ENCODE results near the gene SETBP1.

The SETBP1 gene

DNA sequence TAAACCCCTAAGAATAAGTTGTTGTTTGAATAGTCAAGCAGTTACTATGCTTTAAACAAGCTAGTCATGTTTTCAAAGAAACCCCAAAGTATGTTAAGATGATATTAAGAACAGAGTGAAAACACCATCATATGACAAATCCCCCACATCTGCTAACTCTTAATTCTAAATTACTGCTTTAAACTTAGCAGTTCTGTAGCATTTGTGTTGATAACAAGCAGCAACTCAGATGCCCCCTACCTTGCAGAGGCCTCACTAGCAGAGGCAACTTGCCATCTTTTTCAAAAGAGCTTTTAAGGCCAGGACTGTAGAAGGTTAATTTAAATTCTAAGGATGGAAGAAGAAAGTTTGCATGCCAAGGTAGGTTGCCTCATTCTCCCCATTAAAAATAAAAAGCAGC, 376.2 kb downstream of the SETBP1 start:
- no peak for TF ChIP-seq JUND (IDR thresholded peaks at IDR 0.05; ENCODE audit: low read depth)
- in situ Hi-C loops (cut with HindIII; ENCODE audit: low pct_unique_long_range_greater_than_20kb, low sequenced_read_pairs): no loop called here
- no peak for DNase-seq (ENCODE audit: low read depth in 1 of 2, low spot score in 1 of 2)

GRCh38 chr18:45057955-45058600, 377.4 kb downstream of the SETBP1 start:
- in situ Hi-C loops (cut with HindIII; ENCODE audit: low pct_unique_long_range_greater_than_20kb, low sequenced_read_pairs): no loop called here
- DNase-seq (ENCODE audit: low read depth in 1 of 2, low spot score in 1 of 2): no peak
- no peak for TF ChIP-seq JUND (IDR thresholded peaks at IDR 0.05; ENCODE audit: low read depth)

DNA sequence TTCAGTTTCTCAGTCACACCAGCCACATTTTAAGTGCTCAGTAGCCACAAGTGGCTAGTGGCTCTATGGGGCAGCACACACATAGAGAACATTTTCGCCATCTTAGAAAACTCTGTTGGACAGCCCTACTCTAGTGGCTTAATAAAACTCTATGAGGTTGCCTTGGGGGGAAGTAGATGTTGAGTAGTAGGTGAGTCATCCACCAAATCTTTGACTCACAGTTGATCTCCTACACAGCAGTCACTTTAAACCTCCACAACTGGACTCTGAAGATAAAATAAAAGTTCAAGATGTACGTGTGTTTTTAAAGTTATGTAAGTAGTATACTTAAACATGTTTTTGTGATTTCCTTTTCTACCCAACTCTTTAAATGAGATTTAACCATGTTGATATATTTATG, 379.0 kb downstream of the SETBP1 start:
- no peak for TF ChIP-seq JUND (IDR thresholded peaks at IDR 0.05; ENCODE audit: low read depth)
- no peak for DNase-seq (ENCODE audit: low read depth in 1 of 2, low spot score in 1 of 2)
- in situ Hi-C loops (cut with HindIII; ENCODE audit: low pct_unique_long_range_greater_than_20kb, low sequenced_read_pairs): no loop called here

- in situ Hi-C loops (cut with HindIII; ENCODE audit: low pct_unique_long_range_greater_than_20kb, low sequenced_read_pairs): no loop called here
- no peak for TF ChIP-seq JUND (IDR thresholded peaks at IDR 0.05; ENCODE audit: low read depth)
- DNase-seq (ENCODE audit: low read depth in 1 of 2, low spot score in 1 of 2): no peak
Observed at GRCh38 chr18:45060102-45060501, 379.4 kb downstream of the SETBP1 start.

DNA sequence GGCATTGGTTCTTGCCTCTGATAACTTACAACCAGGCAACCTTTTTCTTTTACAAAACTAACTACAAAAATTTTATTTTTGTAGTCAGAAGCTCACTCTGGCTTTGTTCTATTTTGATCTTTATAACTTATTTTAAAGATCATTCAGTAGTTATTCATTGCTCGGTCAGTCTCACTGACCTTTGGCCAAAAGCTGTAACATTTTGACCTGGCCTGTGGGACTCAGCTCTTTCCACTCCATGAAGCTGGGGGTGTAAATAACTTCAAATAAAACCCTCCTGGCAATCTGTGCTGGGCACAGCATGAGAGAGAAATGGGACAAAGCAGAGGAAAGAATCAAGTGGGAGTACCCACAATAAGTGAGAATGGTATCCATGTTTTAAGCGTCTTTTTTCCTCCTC, 380.7 kb downstream of the SETBP1 start:
- in situ Hi-C loops (cut with HindIII; ENCODE audit: low pct_unique_long_range_greater_than_20kb, low sequenced_read_pairs): no loop called here
- TF ChIP-seq JUND (IDR thresholded peaks at IDR 0.05; ENCODE audit: low read depth): no peak
- no peak for DNase-seq (ENCODE audit: low read depth in 1 of 2, low spot score in 1 of 2)

- no peak for TF ChIP-seq JUND (IDR thresholded peaks at IDR 0.05; ENCODE audit: low read depth)
- no peak for DNase-seq (ENCODE audit: low read depth in 1 of 2, low spot score in 1 of 2)
- in situ Hi-C loops (cut with HindIII; ENCODE audit: low pct_unique_long_range_greater_than_20kb, low sequenced_read_pairs): no loop called here
Observed at GRCh38 chr18:45063246-45064038, 382.8 kb downstream of the SETBP1 start.

- in situ Hi-C loops (cut with HindIII; ENCODE audit: low pct_unique_long_range_greater_than_20kb, low sequenced_read_pairs): no loop called here
- no peak for DNase-seq (ENCODE audit: low read depth in 1 of 2, low spot score in 1 of 2)
- no peak for TF ChIP-seq JUND (IDR thresholded peaks at IDR 0.05; ENCODE audit: low read depth)
Observed at GRCh38 chr18:45066210-45066609, 385.5 kb downstream of the SETBP1 start.

DNA sequence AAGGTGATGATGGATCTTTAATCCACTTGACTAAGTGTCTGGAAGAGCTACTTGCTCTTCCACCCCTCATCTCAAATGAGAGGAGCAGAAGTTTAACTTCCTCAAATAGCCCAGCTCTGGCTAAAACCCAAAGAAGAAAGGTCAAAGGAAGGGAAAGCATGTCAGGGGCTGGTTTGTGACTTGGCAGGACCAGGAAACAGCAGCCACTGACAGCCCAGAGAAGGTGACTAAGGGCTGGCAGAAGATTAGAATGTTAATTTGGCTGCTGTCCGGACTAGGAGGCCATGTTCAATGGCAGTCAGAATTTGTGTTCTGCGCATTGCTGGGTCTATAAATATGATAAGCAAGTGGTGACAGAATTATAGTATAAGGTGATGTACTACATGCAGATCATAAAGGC, 386.2 kb downstream of the SETBP1 start:
- TF ChIP-seq JUND (IDR thresholded peaks at IDR 0.05; ENCODE audit: low read depth): no peak
- DNase-seq (ENCODE audit: low read depth in 1 of 2, low spot score in 1 of 2): no peak
- in situ Hi-C loops (cut with HindIII; ENCODE audit: low pct_unique_long_range_greater_than_20kb, low sequenced_read_pairs): no loop called here

DNA sequence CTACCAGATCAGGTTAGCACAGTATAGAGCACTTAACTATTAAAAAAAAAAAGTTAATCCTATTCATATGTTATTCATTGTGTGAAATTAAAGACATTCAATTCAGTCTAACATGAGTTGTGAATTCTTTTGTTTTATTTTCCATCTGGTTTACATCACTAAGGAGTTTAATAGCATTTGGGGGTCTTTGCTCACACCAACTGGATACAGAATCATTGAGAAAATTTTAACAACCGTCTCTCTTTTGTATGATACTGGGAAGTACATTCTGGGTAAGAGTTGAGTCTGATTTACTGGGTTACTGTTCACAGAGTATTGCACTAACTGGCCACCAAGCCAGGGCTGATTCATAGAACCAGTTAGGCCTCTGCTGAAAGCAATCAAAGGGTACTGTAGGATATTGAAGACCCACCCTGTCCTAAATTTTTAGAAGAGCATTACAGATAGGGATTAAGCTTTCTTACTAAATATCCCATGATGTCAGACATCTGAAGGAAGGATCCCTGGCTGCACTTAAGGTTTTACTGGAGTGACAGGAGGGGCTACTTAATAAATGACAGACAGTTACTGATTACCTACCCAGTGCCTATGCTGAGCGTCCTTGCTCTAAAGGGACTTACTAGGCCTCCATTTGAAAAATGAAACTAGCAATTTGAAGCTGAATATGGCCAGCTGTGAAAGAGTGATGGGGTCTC, 387.9 kb downstream of the SETBP1 start:
- in situ Hi-C loops (cut with HindIII; ENCODE audit: low pct_unique_long_range_greater_than_20kb, low sequenced_read_pairs): no loop called here
- no peak for DNase-seq (ENCODE audit: low read depth in 1 of 2, low spot score in 1 of 2)
- TF ChIP-seq JUND (IDR thresholded peaks at IDR 0.05; ENCODE audit: low read depth): no peak

DNA sequence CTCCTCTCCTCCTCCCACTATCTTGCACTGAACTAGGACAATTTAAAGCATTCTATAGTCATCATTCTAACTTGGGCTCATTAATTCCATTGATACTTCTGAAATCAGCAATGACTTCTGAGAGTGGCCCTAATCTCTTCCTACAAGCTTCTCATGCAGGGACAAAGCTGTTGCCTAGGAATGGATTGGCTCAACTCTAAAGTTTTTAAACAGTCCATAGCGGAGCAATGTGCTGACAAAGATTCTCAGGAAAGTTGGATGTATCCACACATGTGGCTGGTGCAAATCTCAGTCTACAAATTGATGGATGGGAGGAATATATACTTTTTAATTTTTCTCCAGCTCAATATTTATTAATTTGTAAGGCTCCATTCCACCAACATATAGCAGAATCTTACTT, 388.9 kb downstream of the SETBP1 start:
- in situ Hi-C loops (cut with HindIII; ENCODE audit: low pct_unique_long_range_greater_than_20kb, low sequenced_read_pairs): no loop called here
- no peak for TF ChIP-seq JUND (IDR thresholded peaks at IDR 0.05; ENCODE audit: low read depth)
- DNase-seq (ENCODE audit: low read depth in 1 of 2, low spot score in 1 of 2): no peak

DNA sequence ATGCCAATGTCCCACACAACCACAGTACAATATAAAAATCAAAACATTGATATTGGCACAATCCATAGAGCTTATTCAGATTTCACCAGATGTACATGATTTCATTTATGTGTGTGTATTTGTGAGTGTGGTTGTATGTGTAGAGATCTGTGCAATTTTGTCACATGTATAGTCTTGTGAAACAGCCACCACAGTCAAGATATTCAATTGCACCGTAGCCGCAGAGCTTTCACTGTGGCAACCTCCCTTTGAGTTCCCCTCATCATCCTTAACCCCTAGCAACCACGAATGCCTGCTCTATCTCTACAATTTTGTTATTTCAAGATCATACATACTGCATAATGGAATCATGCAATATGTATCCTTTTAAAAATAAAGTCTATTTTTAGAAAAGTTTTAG, 391.3 kb downstream of the SETBP1 start:
- no peak for DNase-seq (ENCODE audit: low read depth in 1 of 2, low spot score in 1 of 2)
- no peak for TF ChIP-seq JUND (IDR thresholded peaks at IDR 0.05; ENCODE audit: low read depth)
- in situ Hi-C loops (cut with HindIII; ENCODE audit: low pct_unique_long_range_greater_than_20kb, low sequenced_read_pairs): no loop called here

GRCh38 chr18:45073556-45073955, 392.9 kb downstream of the SETBP1 start:
- in situ Hi-C loops (cut with HindIII; ENCODE audit: low pct_unique_long_range_greater_than_20kb, low sequenced_read_pairs): no loop called here
- TF ChIP-seq JUND (IDR thresholded peaks at IDR 0.05; ENCODE audit: low read depth): no peak
- no peak for DNase-seq (ENCODE audit: low read depth in 1 of 2, low spot score in 1 of 2)

- in situ Hi-C loops (cut with HindIII; ENCODE audit: low pct_unique_long_range_greater_than_20kb, low sequenced_read_pairs): no loop called here
- TF ChIP-seq JUND (IDR thresholded peaks at IDR 0.05; ENCODE audit: low read depth): no peak
- DNase-seq (ENCODE audit: low read depth in 1 of 2, low spot score in 1 of 2): no peak
Observed at GRCh38 chr18:45081566-45082181, 401.0 kb downstream of the SETBP1 start.
